IPS-18c (cell line): ENCODE measurements around the gene CBL.

ENCODE experiments used
- H3K4me3 ChIP-seq: 2 replicates; pipeline ENCODE4 v1.7.0; 2013; ENCODE audit warnings: low read depth, mild to moderate bottlenecking, low read length, moderate library complexity; ENCODE audit not compliant: insufficient read depth
- H3K9me3 ChIP-seq: one replicate; pipeline ENCODE4 v1.6.1; 2013; ENCODE audit warnings: mild to moderate bottlenecking, low read length, moderate library complexity; ENCODE audit not compliant: control insufficient read depth, insufficient read depth

Gene CBL

GRCh38 chr11:119342023-119342300 is 135.8 kb downstream of the CBL start:
- Histone ChIP-seq H3K9me3 (peaks cover 4% of the 10 kb centered on the region), H3K4me3 (no peak overlapping the region)

- H3K9me3 ChIP-seq, result peaks cover 4% of the 10 kb centered on the region
- H3K4me3 ChIP-seq, result no peak overlapping the region
Measured at GRCh38 chr11:119342362-119343130, 136.4 kb downstream of the CBL start.

GRCh38 chr11:119343726-119344125 is 137.6 kb downstream of the CBL start:
- Histone ChIP-seq H3K9me3 (peaks cover 4% of the 10 kb centered on the region), H3K4me3 (no peak overlapping the region)

GRCh38 chr11:119344291-119345010 is 138.3 kb downstream of the CBL start:
- Histone ChIP-seq H3K9me3 (peaks cover 4% of the 10 kb centered on the region), H3K4me3 (no peak overlapping the region)

GRCh38 chr11:119345685-119346084 is 139.5 kb downstream of the CBL start:
- no peak overlapping the region for H3K4me3 ChIP-seq
- peaks cover 4% of the 10 kb centered on the region for H3K9me3 ChIP-seq

GRCh38 chr11:119346605-119347004 is 140.5 kb downstream of the CBL start, which contains the start of gene MFRP:
TSS of gene MFRP (minus strand) at chr11:119346705. CDS start at chr11:119346513, 192 bp downstream.
- Histone ChIP-seq H3K4me3 (no peak within 1 kb of the TSS), H3K9me3 (peaks cover 4% of the 10 kb centered on the region)

GRCh38 chr11:119347242-119347641 is 141.1 kb downstream of the CBL start:
- Histone ChIP-seq H3K9me3 (peaks cover 4% of the 10 kb centered on the region), H3K4me3 (no peak overlapping the region)

- Histone ChIP-seq H3K4me3 (no peak overlapping the region), H3K9me3 (peaks cover 4% of the 10 kb centered on the region)
Measured at GRCh38 chr11:119347940-119348605, 141.9 kb downstream of the CBL start.

- H3K4me3 ChIP-seq, result no peak overlapping the region
- H3K9me3 ChIP-seq, result peaks cover under 1% of the 10 kb centered on the region
Measured at GRCh38 chr11:119350302-119350701, 144.2 kb downstream of the CBL start.

- no peaks in the 10 kb centered on the region for H3K9me3 ChIP-seq
- H3K4me3 ChIP-seq, result no peak overlapping the region
Measured at GRCh38 chr11:119351232-119351631, 145.1 kb downstream of the CBL start.

GRCh38 chr11:119352857-119353260 is 146.7 kb downstream of the CBL start:
- H3K4me3 ChIP-seq, result no peak overlapping the region
- no peaks in the 10 kb centered on the region for H3K9me3 ChIP-seq

- Histone ChIP-seq H3K4me3 (no peak overlapping the region), H3K9me3 (no peaks in the 10 kb centered on the region)
Measured at GRCh38 chr11:119355091-119355843, 149.1 kb downstream of the CBL start.

GRCh38 chr11:119356349-119357031 is 150.4 kb downstream of the CBL start:
- Histone ChIP-seq H3K9me3 (no peaks in the 10 kb centered on the region), H3K4me3 (peak overlapping the region; percentile 57)

GRCh38 chr11:119357074-119357473 is 150.9 kb downstream of the CBL start:
- H3K4me3 ChIP-seq, result no peak overlapping the region; the same call in 1 of the 2 replicates

More at GRCh38 chr11:119357074-119357473, 150.9 kb downstream of the CBL start:
- H3K9me3 ChIP-seq, result peaks cover 3% of the 10 kb centered on the region
